Lung (tissue), 12 donors: ENCODE data around the gene PTPRN2. TPM values are rescaled to one million over a fixed set of nuclear protein-coding genes. Genes with fewer than 3 reads are reported as not detected.

Experiments used
- ATAC-seq: fragments of 200-7000 bp; cut with Tn5 transposase; one replicate; pipeline ENCODE4 v1.9.1; 2020; ENCODE audit warnings: moderate number of reproducible peaks; ENCODE audit not compliant: insufficient read depth, low FRiP score
- DNase-seq, 3 donors: peaks; one replicate each; pipeline ENCODE4 v3.0.0-alpha.2; 2013 to 2017
- H3K27ac ChIP-seq, 2 donors: one replicate each; pipeline ENCODE4 v1.5.1; 2013; ENCODE audit warnings: mild to moderate bottlenecking in 2 of 2, moderate library complexity in 2 of 2, control low read depth in 1 of 2, inconsistent platforms in 1 of 2, low read depth in 1 of 2, low read length in 1 of 2
- H3K27me3 ChIP-seq, 3 donors: one replicate each; pipeline ENCODE4 v1.5.1; 2013; ENCODE audit warnings: low read length in 2 of 3; ENCODE audit not compliant: control insufficient read depth in 3 of 3, insufficient read depth in 3 of 3
- H3K36me3 ChIP-seq, 4 donors: one replicate each; pipeline ENCODE4 v1.5.1; 2013; ENCODE audit warnings: low read length in 4 of 4, mild to moderate bottlenecking in 1 of 4, moderate library complexity in 1 of 4; ENCODE audit not compliant: control insufficient read depth in 4 of 4, insufficient read depth in 4 of 4
- H3K4me1 ChIP-seq, 5 donors: one replicate each; pipeline ENCODE4 v1.5.1; 2013; ENCODE audit warnings: low read length in 5 of 5, mild to moderate bottlenecking in 2 of 5, moderate library complexity in 1 of 5; ENCODE audit not compliant: control insufficient read depth in 5 of 5, insufficient read depth in 5 of 5
- H3K4me3 ChIP-seq: one replicate; pipeline ENCODE4 v1.5.1; 2013; ENCODE audit warnings: mild to moderate bottlenecking, control low read depth, moderate library complexity
- H3K9ac ChIP-seq, 2 donors: one replicate each; pipeline ENCODE4 v1.5.1; 2013; ENCODE audit warnings: low read length in 2 of 2, control low read depth in 1 of 2; ENCODE audit not compliant: insufficient read depth in 1 of 2
- H3K9me3 ChIP-seq, 4 donors: one replicate each; pipeline ENCODE4 v1.5.1; 2013; ENCODE audit warnings: low read length in 3 of 4, mild to moderate bottlenecking in 1 of 4, moderate library complexity in 1 of 4; ENCODE audit not compliant: control insufficient read depth in 4 of 4, insufficient read depth in 3 of 4
- WGBS, 2 donors: extraction: QIAGEN DNeasy Blood & Tissue Kit; methylation state at CpG; one replicate each; pipeline ENCODE4 v1.1.7; 2013; 5-methylcytosine and 5-hydroxymethylcytosine counted together
- polyA plus RNA-seq, 2 donors: library from polyadenylated mRNA; stranded (reverse); fragments of 200-250 nt; gene quantifications; one replicate each; pipeline ENCODE4 v1.2.1, GENCODE V29; 2013
- total RNA-seq, 2 donors: library from RNA; depleted of rRNA in 1 of 2; stranded (reverse); fragments of >200 nt in 1 of 2; gene quantifications; one replicate each; pipeline ENCODE4 v1.2.1, GENCODE V29; 2014 to 2021
- TF ChIP-seq, protein P1 (sequence below): IDR thresholded peaks from 2 replicates; pipeline ENCODE4 v1.5.1; 2012; ENCODE audit warnings: mild to moderate bottlenecking; ENCODE audit errors: control extremely low read depth, extremely low read depth
- donor health status: control.
- donor health status: control.
- donor health status: Bipolar disorder and iron deficiency.
- donor health status: healthy.
- donor health status: DM: yes; HTN: yes; CAD: no.

The PTPRN2 gene
- total and polyA plus RNA-seq, 4 donors, result 2.1 to 7.4 (median 4.4) TPM

DNA sequence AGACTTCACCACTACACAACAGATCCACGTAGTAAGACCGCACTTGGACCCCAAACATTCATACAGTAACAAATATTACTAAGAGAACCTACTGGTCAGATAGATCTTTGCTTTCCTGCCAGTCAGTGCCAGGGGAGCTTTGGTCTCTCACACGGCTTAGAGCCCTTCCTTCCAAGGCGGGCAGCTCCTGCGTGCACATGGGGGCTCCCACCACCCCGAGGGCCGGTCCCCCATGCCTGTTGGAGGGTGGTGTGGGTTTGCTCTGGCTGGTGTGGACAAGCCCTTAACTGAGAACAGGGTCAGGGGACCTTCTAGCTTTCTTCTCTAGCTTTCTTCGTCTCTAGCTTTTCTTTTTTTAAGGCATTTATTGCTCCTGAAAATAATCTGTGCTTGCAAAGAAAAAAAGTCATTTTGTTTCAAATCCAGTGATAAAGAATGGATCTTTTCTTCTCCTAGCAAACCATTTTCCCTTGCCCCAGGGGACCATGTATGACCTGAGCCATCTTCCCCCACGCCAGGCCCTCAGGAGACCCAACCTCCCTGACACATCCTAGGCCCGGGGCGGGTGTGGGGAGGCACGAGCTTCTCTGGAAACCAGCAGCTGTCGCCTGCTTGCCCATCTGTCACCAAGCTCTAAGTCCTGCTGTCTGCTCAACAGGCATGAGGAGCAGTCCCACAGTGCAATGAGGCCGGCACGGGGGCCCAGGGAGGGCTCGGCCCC lies 591.1 kb downstream of the PTPRN2 start:
- ATAC-seq (no peak), DNase-seq (no peak)
- Histone ChIP-seq H3K36me3 (no peaks in the 10 kb centered on the region), H3K9me3 (peaks cover 0 to 3% (median 0%) of the 10 kb centered on the region in 4 donors), H3K4me3 (no peak overlapping the region), H3K27me3 (no peaks in the 10 kb centered on the region), H3K27ac (no peak overlapping the region), H3K4me1 (no peaks in the 10 kb centered on the region), H3K9ac (no peak overlapping the region)
- WGBS, 2 donors, result 85 to 89% methylated on average over 16 of the region's 16 CpGs
- TF ChIP-seq, protein P1, sequence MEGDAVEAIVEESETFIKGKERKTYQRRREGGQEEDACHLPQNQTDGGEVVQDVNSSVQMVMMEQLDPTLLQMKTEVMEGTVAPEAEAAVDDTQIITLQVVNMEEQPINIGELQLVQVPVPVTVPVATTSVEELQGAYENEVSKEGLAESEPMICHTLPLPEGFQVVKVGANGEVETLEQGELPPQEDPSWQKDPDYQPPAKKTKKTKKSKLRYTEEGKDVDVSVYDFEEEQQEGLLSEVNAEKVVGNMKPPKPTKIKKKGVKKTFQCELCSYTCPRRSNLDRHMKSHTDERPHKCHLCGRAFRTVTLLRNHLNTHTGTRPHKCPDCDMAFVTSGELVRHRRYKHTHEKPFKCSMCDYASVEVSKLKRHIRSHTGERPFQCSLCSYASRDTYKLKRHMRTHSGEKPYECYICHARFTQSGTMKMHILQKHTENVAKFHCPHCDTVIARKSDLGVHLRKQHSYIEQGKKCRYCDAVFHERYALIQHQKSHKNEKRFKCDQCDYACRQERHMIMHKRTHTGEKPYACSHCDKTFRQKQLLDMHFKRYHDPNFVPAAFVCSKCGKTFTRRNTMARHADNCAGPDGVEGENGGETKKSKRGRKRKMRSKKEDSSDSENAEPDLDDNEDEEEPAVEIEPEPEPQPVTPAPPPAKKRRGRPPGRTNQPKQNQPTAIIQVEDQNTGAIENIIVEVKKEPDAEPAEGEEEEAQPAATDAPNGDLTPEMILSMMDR, result no peak

DNA sequence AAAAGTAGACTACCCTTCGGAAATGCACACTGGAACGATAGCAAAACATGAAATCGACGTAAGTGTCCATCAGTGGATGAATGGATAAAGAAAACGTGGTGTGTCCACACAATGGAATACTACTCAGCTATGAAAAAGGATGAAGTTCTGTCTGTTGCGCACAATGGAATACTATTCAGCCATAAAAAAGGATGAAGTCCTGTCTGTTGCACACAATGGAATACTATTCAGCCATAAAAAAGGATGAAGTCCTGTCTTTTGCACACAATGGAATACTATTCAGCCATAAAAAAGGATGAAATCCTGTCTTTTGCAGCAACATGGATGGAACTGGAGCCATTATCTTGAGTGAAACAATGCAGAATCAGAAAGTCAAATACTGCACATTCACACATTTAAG lies 591.8 kb downstream of the PTPRN2 start:
- 96 to 97% methylated on average over 6 of the region's 6 CpGs for WGBS, 2 donors
- TF ChIP-seq, protein P1, result no peak
- no peak for DNase-seq
- Histone ChIP-seq H3K27ac (no peak overlapping the region), H3K27me3 (no peaks in the 10 kb centered on the region), H3K9ac (no peak overlapping the region), H3K4me1 (no peaks in the 10 kb centered on the region), H3K9me3 (peaks cover 0 to 3% (median 0%) of the 10 kb centered on the region in 4 donors), H3K4me3 (no peak overlapping the region), H3K36me3 (no peaks in the 10 kb centered on the region)
- ATAC-seq, result no peak

DNA sequence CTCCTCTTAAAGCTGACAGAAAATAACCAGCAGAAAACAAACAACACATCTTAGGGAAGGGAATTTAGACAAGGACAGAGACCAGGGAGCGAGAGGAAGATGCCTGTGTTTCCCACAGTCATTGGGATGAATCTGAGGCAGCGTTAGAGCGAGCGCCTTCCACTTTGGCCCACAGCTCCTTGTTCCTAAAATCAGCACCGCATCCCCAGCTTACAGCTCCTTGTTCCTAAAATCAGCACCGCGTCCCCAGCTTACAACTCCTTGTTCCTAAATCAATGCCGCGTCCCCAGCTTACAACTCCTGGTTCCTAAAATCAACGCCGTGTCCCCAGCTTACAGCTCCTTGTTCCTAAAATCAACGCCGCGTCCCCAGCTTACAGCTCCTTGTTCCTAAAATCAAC lies 593.3 kb downstream of the PTPRN2 start:
- Histone ChIP-seq H3K9me3 (peaks cover 0 to 3% (median 0%) of the 10 kb centered on the region in 4 donors), H3K27me3 (no peaks in the 10 kb centered on the region), H3K4me3 (no peak overlapping the region), H3K4me1 (no peaks in the 10 kb centered on the region), H3K27ac (no peak overlapping the region), H3K9ac (no peak overlapping the region), H3K36me3 (no peaks in the 10 kb centered on the region)
- DNase-seq (no peak), ATAC-seq (no peak)
- 78 to 88% methylated on average over 14 of the region's 14 CpGs for WGBS, 2 donors
- TF ChIP-seq, protein P1, result no peak
